T-cell (primary cell): ENCODE measurements around the gene DEAF1. TPM values are rescaled to one million over a fixed set of nuclear protein-coding genes. Genes with fewer than 3 reads are reported as not detected.

Experiments used
- ATAC-seq, 4 experiments: fragments of 200-7000 bp in 3 of 4; fragments of 150-1000 bp in 1 of 4; cut with Tn5 transposase; replicated peaks in 1 of 4; 1 replicate in 3 of 4; 2 replicates in 1 of 4; pipeline ENCODE4 v1.10.0; 2021; ENCODE audit warnings: moderate library complexity in 3 of 4, mild to moderate bottlenecking in 2 of 4, moderate number of reproducible peaks in 1 of 4
- CTCF ChIA-PET, 2 donors: fragments of 300-600 bp; sonication (Branson Sonifier 250); formaldehyde crosslinking; loops; one replicate each; lab custom pipeline; 2022; ENCODE audit warnings: antibody characterized with exemption in 2 of 2; lab: Charles Lee
- POLR2A ChIA-PET, 2 donors: fragments of 300-600 bp; sonication (Branson Sonifier 250); formaldehyde crosslinking; loops; one replicate each; lab custom pipeline; 2022; ENCODE audit warnings: antibody characterized with exemption in 2 of 2; lab: Charles Lee
- DNase-seq, 35 experiments: peaks; one replicate each; pipeline versions ENCODE4 v3.0.0 to v3.0.0-alpha.2; 2013 to 2023
- H3K27ac ChIP-seq: one replicate; pipeline ENCODE4 v1.5.1; 2013; ENCODE audit warnings: low read length
- H3K27me3 ChIP-seq, 2 experiments: replicated peaks in 1 of 2; 1 replicate in 1 of 2; 2 replicates in 1 of 2; pipeline versions ENCODE4 v1.6.1 to v1.7.0; 2013; ENCODE audit warnings: low read length in 1 of 2, mixed read lengths in 1 of 2; ENCODE audit not compliant: control insufficient read depth in 2 of 2, insufficient read depth in 2 of 2; ENCODE audit errors: extremely low read depth in 1 of 2
- H3K36me3 ChIP-seq, 2 donors: 1 replicate in 1 of 2; 2 replicates in 1 of 2; pipeline versions ENCODE4 v1.6.1 to v1.7.0; 2013; ENCODE audit warnings: low read length in 1 of 2; ENCODE audit not compliant: control insufficient read depth in 2 of 2, insufficient read depth in 1 of 2; ENCODE audit errors: extremely low read depth in 1 of 2
- H3K4me1 ChIP-seq, 2 experiments: 1 replicate in 1 of 2; 2 replicates in 1 of 2; pipeline versions ENCODE4 v1.6.1 to v1.7.0; 2013; ENCODE audit warnings: low read length in 2 of 2, mixed read lengths in 1 of 2; ENCODE audit not compliant: insufficient read depth in 2 of 2, control insufficient read depth in 1 of 2; ENCODE audit errors: extremely low read depth in 1 of 2
- H3K4me3 ChIP-seq, 2 donors: 1 replicate in 1 of 2; 2 replicates in 1 of 2; pipeline versions ENCODE4 v1.5.1 to v1.7.0; 2013; ENCODE audit warnings: mild to moderate bottlenecking in 2 of 2, low read length in 1 of 2, moderate library complexity in 1 of 2; ENCODE audit not compliant: control insufficient read depth in 1 of 2; ENCODE audit errors: extremely low read depth in 1 of 2
- H3K9me3 ChIP-seq: 2 replicates; pipeline ENCODE4 v1.7.0; 2013
- H3K27ac Mint-ChIP-seq, 2 donors: one replicate each; pipeline ENCODE4 v1.8.0; 2020 to 2021; ENCODE audit warnings: mild to moderate bottlenecking in 2 of 2, mixed read lengths in 2 of 2
- H3K27me3 Mint-ChIP-seq, 2 donors: one replicate each; pipeline ENCODE4 v1.8.0; 2021 to 2022; ENCODE audit warnings: mixed read lengths in 2 of 2
- H3K36me3 Mint-ChIP-seq: one replicate; pipeline ENCODE4 v1.8.0; 2021; ENCODE audit warnings: mixed read lengths
- H3K4me1 Mint-ChIP-seq, 3 donors: one replicate each; pipeline ENCODE4 v1.8.0; 2020 to 2022; ENCODE audit warnings: mixed read lengths in 3 of 3, mild to moderate bottlenecking in 1 of 3
- H3K4me3 Mint-ChIP-seq, 3 donors: one replicate each; pipeline ENCODE4 v1.8.0; 2020 to 2022; ENCODE audit warnings: mild to moderate bottlenecking in 3 of 3, mixed read lengths in 3 of 3, moderate library complexity in 3 of 3
- H3K9me3 Mint-ChIP-seq, 3 donors: one replicate each; pipeline ENCODE4 v1.8.0; 2020 to 2022; ENCODE audit warnings: mixed read lengths in 3 of 3
- WGBS: methylation state at CpG from one replicate; pipeline ENCODE4 v1.1.5; 2013; ENCODE audit warnings: missing lambda C conversion rate; ENCODE audit not compliant: insufficient coverage; 5-methylcytosine and 5-hydroxymethylcytosine counted together
- total RNA-seq, 35 experiments: library from RNA in 6 of 35; stranded (reverse) in 6 of 35; fragments of 120-200 nt in 1 of 35; gene quantifications; one replicate each; pipeline versions ENCODE4 v1.2.1 to v1.2.4 and lab custom pipeline; 2013 to 2026

The DEAF1 gene
- total RNA-seq, 5 donors from 2014 or later (not counting 1 experiment from before 2014, with no cell fraction given), result 55.8 to 121 (median 57.3) TPM

DNA sequence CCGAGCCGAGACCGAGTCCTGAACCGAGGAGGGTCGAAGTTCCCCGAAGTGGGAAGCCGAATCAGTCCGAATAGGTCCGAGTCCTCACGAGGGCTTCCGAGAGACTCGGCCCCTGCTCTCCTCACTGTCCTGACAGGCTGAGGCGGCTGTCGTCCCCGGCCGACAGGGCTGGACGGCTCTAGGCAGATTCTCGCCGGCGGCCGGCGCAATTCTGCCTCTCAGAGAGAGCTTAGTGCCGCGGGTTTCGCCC lies 191 bp upstream of the DEAF1 start:
- ATAC-seq, result no peak
- H3K4me3 Mint-ChIP-seq, result peak overlapping the region; percentile 84 to 88 (median 88)
- no peaks in the 10 kb centered on the region for H3K27me3 Mint-ChIP-seq
- ChIA-PET POLR2A (interaction anchor here (0.6 to 1.2 kb wide), 6 partner anchors 27 to 288 kb away, joined by 3 to 8 read pairs (median 4); no protein-coding TSS in a partner anchor), CTCF (interaction anchor here in 1 of 2 donors (1.0 to 2.3 kb wide), 3 partner anchors 27 to 32 kb away, joined by 3 to 14 read pairs (median 4); no protein-coding TSS in a partner anchor)
- WGBS, result 1% methylated on average over 25 of the region's 25 CpGs
- Histone ChIP-seq H3K9me3 (no peaks in the 10 kb centered on the region), H3K27ac (peak overlapping the region; percentile 98), H3K4me1 (peaks cover 28 to 67% of the 10 kb centered on the region in 2 experiments), H3K27me3 (no peaks in the 10 kb centered on the region), H3K36me3 (peaks cover 0 to 3% of the 10 kb centered on the region in 2 donors), H3K4me3 (peak overlapping the region; percentile 73 to 88)
- DNase-seq, result no peak
- no peaks in the 10 kb centered on the region for H3K36me3 Mint-ChIP-seq
- H3K27ac Mint-ChIP-seq, result peak overlapping the region; percentile 94 to 96
- no peaks in the 10 kb centered on the region for H3K9me3 Mint-ChIP-seq
- H3K4me1 Mint-ChIP-seq, result peaks cover 51 to 53% (median 53%) of the 10 kb centered on the region in 3 donors

DNA sequence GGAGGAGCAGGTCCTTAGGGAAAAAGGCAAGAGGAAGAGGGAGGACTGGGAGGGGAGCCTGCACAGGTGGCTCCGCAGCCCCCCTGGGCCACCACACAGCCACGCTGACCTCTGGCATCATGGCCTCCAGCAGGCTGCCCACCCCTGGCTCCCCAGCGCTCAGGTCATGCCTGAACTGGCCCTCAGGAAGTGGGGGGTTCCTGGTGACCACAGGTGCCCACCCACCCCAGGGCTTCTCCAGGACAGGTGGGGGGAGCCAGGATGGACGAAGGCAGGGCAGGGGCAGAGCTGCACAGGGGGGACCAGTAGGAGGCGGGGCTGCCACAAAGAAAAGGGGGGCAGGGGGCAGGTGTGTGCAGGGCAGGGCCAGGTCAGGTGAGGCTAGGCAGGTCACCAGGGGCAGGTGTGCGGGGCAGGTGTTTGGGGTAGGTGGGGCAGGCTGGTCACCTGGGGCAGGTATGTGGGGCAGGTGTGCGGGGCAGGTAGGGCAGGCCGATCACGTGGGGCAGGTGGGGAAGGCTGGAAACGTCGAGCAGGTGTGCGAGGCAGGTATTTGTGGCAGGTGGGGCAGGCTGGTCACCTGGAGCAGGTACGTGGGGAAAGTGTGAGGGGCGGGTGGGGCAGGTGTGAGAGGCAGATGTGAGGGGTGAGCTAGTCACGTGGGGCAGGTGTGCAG lies 997 bp downstream of the DEAF1 start:
- H3K4me1 Mint-ChIP-seq, result peaks cover 51 to 57% (median 57%) of the 10 kb centered on the region in 3 donors
- peak in 5 of 35 experiments; percentile 13 to 37 (median 21) for DNase-seq
- Histone ChIP-seq H3K4me1 (peaks cover 32 to 77% of the 10 kb centered on the region in 2 experiments), H3K36me3 (peaks cover 0 to 5% of the 10 kb centered on the region in 2 donors), H3K9me3 (no peaks in the 10 kb centered on the region), H3K27ac (peak overlapping the region; percentile 64), H3K4me3 (peak overlapping the region; percentile 21 to 56), H3K27me3 (no peaks in the 10 kb centered on the region)
- no peaks in the 10 kb centered on the region for H3K36me3 Mint-ChIP-seq
- peak overlapping the region; percentile 77 to 88 for H3K27ac Mint-ChIP-seq
- CTCF ChIA-PET, result interaction anchor here (0.5 to 2.3 kb wide), 2 partner anchors 33 to 106 kb away, joined by 3 to 14 read pairs; no protein-coding TSS in a partner anchor
- WGBS, result 69% methylated on average over 11 of the region's 15 CpGs
- peak overlapping the region; percentile 69 to 88 (median 79) for H3K4me3 Mint-ChIP-seq
- POLR2A ChIA-PET, result interaction anchor here in 1 of 2 donors (0.7 to 1.0 kb wide), 2 partner anchors 139 to 148 kb away, joined by 3 to 4 read pairs; partner anchors contain the start of gene POLR2L
- H3K27me3 Mint-ChIP-seq, result no peaks in the 10 kb centered on the region
- no peaks in the 10 kb centered on the region for H3K9me3 Mint-ChIP-seq
- no peak for ATAC-seq

DNA sequence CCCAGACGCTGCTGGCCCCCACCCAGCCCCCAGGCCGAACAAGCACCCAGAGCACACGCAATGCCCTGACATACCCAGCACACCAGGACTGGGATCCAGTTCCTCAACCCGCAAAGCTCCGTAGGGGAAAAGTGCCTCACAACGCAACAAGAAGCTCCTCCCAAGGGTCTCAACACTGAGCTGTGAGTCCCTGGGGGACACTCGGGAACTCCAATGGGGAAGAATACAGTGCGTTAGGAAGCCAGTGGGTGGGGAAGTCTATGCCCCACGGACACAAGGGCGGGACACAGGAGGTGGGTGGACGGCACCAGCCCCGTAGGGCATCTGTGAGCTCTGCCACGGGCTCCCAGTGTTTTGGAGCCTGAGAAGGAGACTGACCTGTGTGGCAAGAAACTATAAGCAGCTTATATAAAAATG lies 1.6 kb downstream of the DEAF1 start:
- CTCF ChIA-PET, result no interaction called here
- DNase-seq, result peak in 1 of 35 experiments; percentile 28
- POLR2A ChIA-PET, result interaction anchor here in 1 of 2 donors (1.0 kb wide), 1 partner anchor 139 kb away, joined by 3 read pairs; no protein-coding TSS in a partner anchor
- no peaks in the 10 kb centered on the region for H3K27me3 Mint-ChIP-seq
- H3K27me3 ChIP-seq, result no peaks in the 10 kb centered on the region
- H3K9me3 Mint-ChIP-seq, result no peaks in the 10 kb centered on the region
- H3K36me3 ChIP-seq, result peaks cover 2 to 11% of the 10 kb centered on the region in 2 donors
- no peak for ATAC-seq
- peak overlapping the region; percentile 69 to 88 (median 79) for H3K4me3 Mint-ChIP-seq
- peak overlapping the region; percentile 77 to 88 for H3K27ac Mint-ChIP-seq
- H3K36me3 Mint-ChIP-seq, result peaks cover under 1% of the 10 kb centered on the region
- H3K27ac ChIP-seq, result peak overlapping the region; percentile 64
- peak overlapping the region; percentile 21 to 56 for H3K4me3 ChIP-seq
- H3K4me1 Mint-ChIP-seq, result peaks cover 49 to 57% (median 56%) of the 10 kb centered on the region in 3 donors
- WGBS, result 66% methylated on average over 13 of the region's 13 CpGs
- peaks cover 32 to 72% of the 10 kb centered on the region in 2 experiments for H3K4me1 ChIP-seq
- no peaks in the 10 kb centered on the region for H3K9me3 ChIP-seq

DNA sequence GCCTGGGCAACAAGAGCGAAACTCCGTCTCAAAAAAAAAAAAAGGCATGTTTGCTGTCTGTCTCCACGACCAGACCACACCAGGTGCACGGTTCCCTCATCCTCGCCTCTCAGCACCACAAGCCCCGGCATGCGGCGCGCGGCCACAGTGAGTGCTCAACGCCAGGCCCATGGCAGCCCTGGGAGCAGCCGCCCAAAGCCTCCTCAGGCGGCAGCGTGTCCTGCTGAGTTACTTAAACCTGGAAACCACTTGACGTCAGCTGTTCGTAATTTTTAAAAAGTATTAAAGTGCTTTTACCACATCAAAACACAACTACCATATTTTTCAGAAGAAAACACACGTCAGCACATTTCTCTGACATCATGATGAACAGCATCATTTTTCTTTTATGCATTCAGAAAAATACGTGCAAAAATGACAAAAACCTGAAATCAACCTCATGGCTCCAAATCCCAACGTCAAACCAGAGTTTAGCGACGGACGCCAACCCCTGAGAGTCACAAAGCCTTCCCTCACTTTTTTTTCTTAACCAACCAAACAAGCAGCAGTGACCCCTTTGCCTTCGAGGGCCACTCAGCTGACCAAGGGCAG lies 2.1 kb downstream of the DEAF1 start:
- Mint-ChIP-seq H3K4me3 (peak overlapping the region; percentile 69 to 88 (median 79)), H3K9me3 (no peaks in the 10 kb centered on the region), H3K4me1 (peaks cover 44 to 53% (median 51%) of the 10 kb centered on the region in 3 donors), H3K27ac (peak overlapping the region; percentile 77 to 88), H3K36me3 (peaks cover 3% of the 10 kb centered on the region), H3K27me3 (no peaks in the 10 kb centered on the region)
- Histone ChIP-seq H3K4me3 (no peak overlapping the region), H3K36me3 (peaks cover 7 to 16% of the 10 kb centered on the region in 2 donors), H3K9me3 (no peaks in the 10 kb centered on the region), H3K27ac (peak overlapping the region; percentile 64), H3K27me3 (no peaks in the 10 kb centered on the region), H3K4me1 (peaks cover 32 to 68% of the 10 kb centered on the region in 2 experiments)
- DNase-seq (peak in 32 of 35 experiments; percentile 52 to 96 (median 81)), ATAC-seq (peak in 1 of 4 experiments; percentile 54)
- ChIA-PET CTCF (no interaction called here), POLR2A (interaction anchor here in 1 of 2 donors (1.0 kb wide), 1 partner anchor 138 kb away, joined by 3 read pairs; no protein-coding TSS in a partner anchor)
- 55% methylated on average over 20 of the region's 23 CpGs for WGBS

DNA sequence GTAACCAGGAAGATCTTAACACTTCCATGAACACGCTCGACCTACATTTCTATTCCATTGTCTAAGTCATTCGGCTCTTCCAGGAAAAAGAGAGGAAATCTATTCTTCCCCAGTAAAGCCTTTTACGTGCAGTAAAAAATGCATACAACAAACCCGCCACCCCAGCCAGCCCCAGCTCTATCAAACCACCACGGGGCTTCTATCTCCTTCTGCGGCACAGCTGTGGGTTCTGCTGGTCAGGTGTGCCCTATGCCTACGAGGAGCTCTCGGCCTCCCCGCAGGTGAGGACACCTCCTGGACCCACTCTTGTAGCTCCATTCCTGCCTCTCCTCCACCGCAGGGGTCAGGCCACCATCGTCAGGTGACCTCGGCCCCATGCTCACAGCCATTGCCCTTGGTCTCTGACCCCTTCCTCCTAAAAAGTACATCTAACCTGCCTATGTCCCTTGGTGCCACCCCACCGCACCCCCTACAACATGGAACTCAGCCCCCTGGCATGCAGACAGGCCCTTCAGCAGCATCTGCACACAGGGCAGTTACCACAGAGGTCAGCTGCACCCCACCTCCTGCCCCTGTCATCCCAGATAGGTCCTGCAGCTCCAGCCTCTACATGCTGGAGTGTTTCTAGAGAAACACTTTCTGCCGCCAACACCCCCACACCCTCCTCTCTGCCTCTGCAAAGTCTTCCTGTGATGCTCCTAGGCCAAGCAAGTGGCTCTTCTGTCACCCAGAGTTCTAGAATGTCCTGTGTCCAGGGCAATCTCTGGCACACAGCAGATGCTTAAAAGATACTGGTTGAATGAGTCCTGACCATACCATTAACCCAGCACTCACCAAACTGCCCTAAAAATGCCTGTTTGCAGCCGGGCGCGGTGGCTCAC lies 3.1 kb downstream of the DEAF1 start:
- H3K27ac ChIP-seq, result no peak overlapping the region
- POLR2A ChIA-PET, result interaction anchor here in 1 of 2 donors (0.5 to 1.1 kb wide), 2 partner anchors 11 to 28 kb away, joined by 3 to 5 read pairs; no protein-coding TSS in a partner anchor
- ATAC-seq (no peak), DNase-seq (peak in 1 of 35 experiments; percentile 18)
- Mint-ChIP-seq H3K27ac (peak overlapping the region; percentile 51 to 88), H3K36me3 (peaks cover 8% of the 10 kb centered on the region), H3K9me3 (no peaks in the 10 kb centered on the region), H3K4me1 (peaks cover 36 to 43% (median 41%) of the 10 kb centered on the region in 3 donors), H3K4me3 (peak overlapping the region; percentile 34 to 88 (median 36)), H3K27me3 (no peaks in the 10 kb centered on the region)
- H3K9me3 ChIP-seq, result no peaks in the 10 kb centered on the region
- WGBS, result 77% methylated on average over 16 of the region's 18 CpGs
- no peaks in the 10 kb centered on the region for H3K27me3 ChIP-seq
- peak overlapping the region in 1 of 2 donors; percentile 40 for H3K4me3 ChIP-seq
- peaks cover 29 to 61% of the 10 kb centered on the region in 2 experiments for H3K4me1 ChIP-seq
- CTCF ChIA-PET, result no interaction called here
- peaks cover 8 to 25% of the 10 kb centered on the region in 2 donors for H3K36me3 ChIP-seq
